ENCODE measurements around the gene NTN1. TPM values are rescaled to one million over a fixed set of nuclear protein-coding genes. Genes with fewer than 3 reads are reported as not detected.
"Not testable (repeated sequence)": the region's sequence is repeated elsewhere in the genome, so short reads cannot be mapped to it uniquely, and the experiment has no call there.

The NTN1 gene
- total RNA-seq, 4 donors from 2014 or later, result 74.3 to 211 (median 107) TPM

DNA sequence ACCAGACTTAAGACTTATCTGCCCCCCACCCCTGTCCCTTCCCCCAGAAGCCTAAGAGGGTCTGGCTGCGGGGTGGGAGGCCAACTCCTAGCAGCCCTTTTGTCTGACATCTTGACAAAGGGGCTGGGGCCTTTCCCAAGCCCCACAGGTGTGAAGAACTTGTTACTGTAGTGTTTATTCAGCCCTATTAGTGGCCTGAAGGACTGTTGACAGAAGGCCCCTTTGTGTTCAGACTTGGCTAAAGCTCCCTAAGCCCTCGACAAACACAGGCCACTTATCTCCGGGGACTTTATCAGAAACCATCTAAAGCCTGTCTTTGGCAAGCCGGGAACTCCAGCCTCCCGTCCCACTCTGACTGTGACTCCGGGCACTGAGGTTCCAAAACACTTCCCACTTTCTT lies 129.8 kb downstream of the NTN1 start:
- H3K4me3 ChIP-seq, result no peak overlapping the region
- ATAC-seq, result no peak
- 40% methylated on average over 1 of the region's 6 CpGs; no CpG with 5 or more reads in 1 of the 2 donors for WGBS, 2 donors (ENCODE audit: low coverage in 1 of 2)
- TF ChIP-seq, protein P1, sequence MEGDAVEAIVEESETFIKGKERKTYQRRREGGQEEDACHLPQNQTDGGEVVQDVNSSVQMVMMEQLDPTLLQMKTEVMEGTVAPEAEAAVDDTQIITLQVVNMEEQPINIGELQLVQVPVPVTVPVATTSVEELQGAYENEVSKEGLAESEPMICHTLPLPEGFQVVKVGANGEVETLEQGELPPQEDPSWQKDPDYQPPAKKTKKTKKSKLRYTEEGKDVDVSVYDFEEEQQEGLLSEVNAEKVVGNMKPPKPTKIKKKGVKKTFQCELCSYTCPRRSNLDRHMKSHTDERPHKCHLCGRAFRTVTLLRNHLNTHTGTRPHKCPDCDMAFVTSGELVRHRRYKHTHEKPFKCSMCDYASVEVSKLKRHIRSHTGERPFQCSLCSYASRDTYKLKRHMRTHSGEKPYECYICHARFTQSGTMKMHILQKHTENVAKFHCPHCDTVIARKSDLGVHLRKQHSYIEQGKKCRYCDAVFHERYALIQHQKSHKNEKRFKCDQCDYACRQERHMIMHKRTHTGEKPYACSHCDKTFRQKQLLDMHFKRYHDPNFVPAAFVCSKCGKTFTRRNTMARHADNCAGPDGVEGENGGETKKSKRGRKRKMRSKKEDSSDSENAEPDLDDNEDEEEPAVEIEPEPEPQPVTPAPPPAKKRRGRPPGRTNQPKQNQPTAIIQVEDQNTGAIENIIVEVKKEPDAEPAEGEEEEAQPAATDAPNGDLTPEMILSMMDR (IDR thresholded peaks at IDR 0.05), result no peak
- no peaks in the 10 kb centered on the region for H3K36me3 ChIP-seq
- peak overlapping the region in 3 of 4 donors; percentile 58 to 74 (median 68) for H3K27ac ChIP-seq
- peaks cover 0 to 44% (median 13%) of the 10 kb centered on the region in 3 donors for H3K4me1 ChIP-seq
- no peaks in the 10 kb centered on the region for H3K27me3 ChIP-seq
- H3K9me3 ChIP-seq, result no peaks in the 10 kb centered on the region

DNA sequence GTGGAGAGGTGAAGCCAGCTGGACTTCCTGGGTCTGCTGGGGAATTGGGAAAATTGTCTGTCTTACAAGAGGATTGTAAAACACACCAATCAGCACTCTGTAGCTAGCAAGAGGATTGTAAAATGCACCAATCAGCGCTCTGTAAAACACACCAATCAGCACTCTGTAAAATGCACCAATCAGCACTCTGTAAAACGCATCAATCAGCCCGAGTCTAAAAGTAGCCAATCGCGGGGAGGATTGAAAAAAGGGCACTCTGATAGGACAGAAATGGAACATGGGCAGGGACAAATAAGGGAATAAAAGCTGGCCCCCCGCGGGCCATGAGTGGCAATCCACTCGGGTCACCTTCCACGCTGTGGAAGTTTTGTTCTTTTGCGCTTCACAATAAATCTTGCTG lies 130.4 kb downstream of the NTN1 start:
- not testable (repeated sequence) for H3K27me3 ChIP-seq, H3K4me3 ChIP-seq, H3K36me3 ChIP-seq, ATAC-seq, H3K9me3 ChIP-seq
- 98 to 99% methylated on average over 9 to 10 of the region's 10 CpGs for WGBS, 2 donors (ENCODE audit: low coverage in 1 of 2)
- Histone ChIP-seq H3K27ac (peak overlapping the region in 2 of 4 donors; percentile 58 to 74), H3K4me1 (peaks cover 0 to 41% (median 13%) of the 10 kb centered on the region in 3 donors)

DNA sequence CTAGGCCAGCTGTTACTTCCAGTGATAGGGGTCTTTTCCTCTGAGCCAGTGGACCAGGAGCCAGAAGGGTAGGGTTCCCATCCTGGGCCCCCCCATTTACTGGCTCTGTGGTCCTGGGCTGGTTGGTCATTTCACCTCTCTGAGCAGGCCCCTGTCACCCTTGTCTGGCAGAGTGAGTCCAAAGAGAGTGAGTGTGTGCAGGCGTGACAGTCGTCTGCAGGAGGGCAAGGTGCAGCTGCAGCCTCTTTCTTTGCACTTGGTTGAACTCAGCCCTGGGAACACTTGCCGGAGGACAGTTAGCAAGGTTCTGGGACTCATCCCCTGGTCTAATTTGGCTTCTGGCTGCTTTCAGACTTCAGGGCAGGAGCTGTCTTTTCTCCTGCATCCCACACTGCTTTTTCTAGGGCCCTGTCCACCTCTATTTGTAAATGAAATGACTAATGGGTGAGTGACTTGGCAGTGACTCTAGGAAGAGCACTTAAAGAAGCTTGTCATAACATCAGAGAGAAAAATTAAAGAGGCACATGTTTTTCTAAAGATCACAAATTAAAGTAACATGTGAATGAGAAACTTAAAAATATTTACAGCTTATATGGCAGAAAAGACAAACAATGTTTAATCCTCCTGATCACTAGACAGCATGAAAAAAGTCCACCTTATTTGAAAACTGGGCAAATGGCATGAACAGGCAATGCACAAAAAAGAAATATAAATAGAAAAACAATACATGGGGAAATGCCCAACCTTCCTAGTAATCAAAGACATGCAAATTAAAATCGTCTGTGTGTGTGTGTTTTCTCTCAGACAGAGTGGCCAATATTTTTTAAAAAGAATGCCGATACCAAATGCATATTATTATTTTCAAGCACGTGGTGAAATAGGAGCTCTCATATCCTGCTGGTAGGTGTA lies 137.5 kb downstream of the NTN1 start:
- TF ChIP-seq POLR2AphosphoS5 (IDR thresholded peaks at IDR 0.05) (peak; percentile 76), EP300 (IDR thresholded peaks at IDR 0.05) (no peak), POLR2A (IDR thresholded peaks at IDR 0.05) (no peak)
- TF ChIP-seq, protein P1 (IDR thresholded peaks at IDR 0.05), result no peak
- no peaks in the 10 kb centered on the region for H3K27me3 ChIP-seq
- H3K27ac ChIP-seq, result peak overlapping the region in 3 of 4 donors; percentile 51 to 78 (median 68)
- H3K4me3 ChIP-seq, result no peak overlapping the region
- peaks cover 0 to 13% of the 10 kb centered on the region in 2 donors for H3K36me3 ChIP-seq
- 60 to 64% methylated on average over 3 to 4 of the region's 6 CpGs for WGBS, 2 donors (ENCODE audit: low coverage in 1 of 2)
- H3K9me3 ChIP-seq, result peaks cover 0 to 25% (median 0%) of the 10 kb centered on the region in 3 donors
- H3K4me1 ChIP-seq, result peaks cover 0 to 46% (median 13%) of the 10 kb centered on the region in 3 donors
- peak; percentile 54 for ATAC-seq

GRCh38 chr17:9162275-9162985 lies 141.1 kb downstream of the NTN1 start:
- no peak for TF ChIP-seq POLR2AphosphoS5 (IDR thresholded peaks at IDR 0.05)
- TF ChIP-seq, protein P1 (IDR thresholded peaks at IDR 0.05), result peak in 1 of 4 experiments; percentile 17
- TF ChIP-seq EP300 (IDR thresholded peaks at IDR 0.05), result no peak
- Histone ChIP-seq H3K27me3 (no peaks in the 10 kb centered on the region), H3K27ac (peak overlapping the region in 3 of 4 donors; percentile 41 to 61 (median 51)), H3K36me3 (peaks cover 0 to 48% of the 10 kb centered on the region in 2 donors), H3K4me1 (peaks cover 0 to 37% (median 13%) of the 10 kb centered on the region in 3 donors), H3K4me3 (no peak overlapping the region), H3K9me3 (peaks cover 0 to 25% (median 0%) of the 10 kb centered on the region in 3 donors)
- no peak for ATAC-seq
- WGBS, 2 donors (ENCODE audit: low coverage in 1 of 2), result 81 to 93% methylated on average over 9 to 16 of the region's 31 CpGs

DNA sequence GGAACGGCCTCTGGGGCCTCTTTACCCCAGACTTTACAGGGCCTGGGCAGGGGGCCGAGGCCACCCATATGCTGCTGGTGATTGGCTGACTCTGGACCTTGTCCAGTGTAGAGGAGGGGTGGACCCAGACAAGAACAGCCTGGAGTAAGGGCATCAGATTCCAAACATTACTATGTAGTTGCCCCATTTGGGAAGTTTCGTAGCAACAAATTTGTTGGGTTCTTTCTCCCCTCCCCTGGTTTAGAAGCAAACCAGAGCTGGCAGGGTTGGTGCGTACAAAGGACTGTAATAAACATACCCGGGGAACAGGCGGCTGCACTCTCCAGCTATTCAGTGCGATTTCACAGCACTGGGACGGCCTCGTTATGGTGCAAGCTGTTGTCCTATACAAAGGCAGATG lies 145.5 kb downstream of the NTN1 start:
- ATAC-seq, result no peak
- TF ChIP-seq POLR2A (IDR thresholded peaks at IDR 0.05) (no peak), POLR2AphosphoS5 (IDR thresholded peaks at IDR 0.05) (peak; percentile 19)
- Histone ChIP-seq H3K4me3 (no peak overlapping the region), H3K4me1 (peaks cover 0 to 31% (median 0%) of the 10 kb centered on the region in 3 donors), H3K9me3 (no peaks in the 10 kb centered on the region), H3K36me3 (peaks cover 0 to 49% of the 10 kb centered on the region in 2 donors), H3K27ac (no peak overlapping the region), H3K27me3 (no peaks in the 10 kb centered on the region)
- 90 to 100% methylated on average over 1 to 8 of the region's 9 CpGs for WGBS, 2 donors (ENCODE audit: low coverage in 1 of 2)

Data from gastroesophageal sphincter (tissue), 4 donors.